Neuronal stem cell (in vitro differentiated cells): ENCODE results near the gene IFNLR1.

Experiments used
- DNase-seq: peaks from one replicate; pipeline ENCODE4 v3.0.0-alpha.2; 2013; ENCODE audit warnings: low spot score
- H2AFZ ChIP-seq: one replicate; pipeline ENCODE4 v1.6.1; 2013; ENCODE audit warnings: mild to moderate bottlenecking, low read length, inconsistent platforms
- H2AK5ac ChIP-seq: 2 replicates; pipeline ENCODE4 v1.6.1; 2013; ENCODE audit warnings: low read depth, mild to moderate bottlenecking, inconsistent platforms, low read length, moderate library complexity, mixed read lengths
- H2BK120ac ChIP-seq: 2 replicates; pipeline ENCODE4 v1.6.1; 2013; ENCODE audit warnings: low read depth, mild to moderate bottlenecking, inconsistent platforms, low read length, moderate library complexity, mixed read lengths
- H2BK12ac ChIP-seq: one replicate; pipeline ENCODE4 v1.6.1; 2013; ENCODE audit warnings: low read length, inconsistent platforms
- H2BK15ac ChIP-seq: 2 replicates; pipeline ENCODE4 v1.6.1; 2013; ENCODE audit warnings: mild to moderate bottlenecking, low read length, inconsistent platforms, mixed read lengths
- H2BK5ac ChIP-seq: one replicate; pipeline ENCODE4 v1.6.1; 2013; ENCODE audit warnings: inconsistent platforms, mild to moderate bottlenecking, low read length, moderate library complexity
- H3K14ac ChIP-seq: one replicate; pipeline ENCODE4 v1.6.1; 2013; ENCODE audit warnings: low read length, inconsistent platforms
- H3K18ac ChIP-seq: 2 replicates; pipeline ENCODE4 v1.6.1; 2013; ENCODE audit warnings: low read length, inconsistent platforms
- H3K23ac ChIP-seq: 2 replicates; pipeline ENCODE4 v1.6.1; 2013; ENCODE audit warnings: low read depth, mild to moderate bottlenecking, mixed read lengths, low read length, inconsistent platforms; ENCODE audit not compliant: poor library complexity
- H3K27ac ChIP-seq: replicated peaks from 3 replicates; pipeline ENCODE4 v1.5.1; 2013; ENCODE audit warnings: low read length, inconsistent platforms
- H3K27me3 ChIP-seq, 3 experiments: 2 replicates each; pipeline ENCODE4 v1.6.1; 2013; ENCODE audit warnings: low read length in 3 of 3, mild to moderate bottlenecking in 2 of 3, inconsistent platforms in 1 of 3, low read depth in 1 of 3, mixed read lengths in 1 of 3, moderate library complexity in 1 of 3; ENCODE audit not compliant: control insufficient read depth in 3 of 3, insufficient read depth in 3 of 3
- H3K36me3 ChIP-seq, 2 donors: replicated peaks in 1 of 2; 2 replicates each; pipeline ENCODE4 v1.6.1; 2013; ENCODE audit warnings: low read length in 2 of 2; ENCODE audit not compliant: control insufficient read depth in 2 of 2, insufficient read depth in 2 of 2
- H3K4ac ChIP-seq: 2 replicates; pipeline ENCODE4 v1.6.1; 2013; ENCODE audit warnings: inconsistent platforms, mild to moderate bottlenecking, low read length, moderate library complexity
- H3K4me1 ChIP-seq, 2 donors: 1 replicate in 1 of 2; 2 replicates in 1 of 2; pipeline ENCODE4 v1.6.1; 2013; ENCODE audit warnings: low read length in 2 of 2, low read depth in 1 of 2; ENCODE audit not compliant: control insufficient read depth in 2 of 2, insufficient read depth in 1 of 2
- H3K4me2 ChIP-seq: one replicate; pipeline ENCODE4 v1.6.1; 2013; ENCODE audit warnings: mild to moderate bottlenecking, low read length, inconsistent platforms; ENCODE audit not compliant: insufficient read depth, poor library complexity, severe bottlenecking
- H3K4me3 ChIP-seq, 2 donors: 2 replicates each; pipeline ENCODE4 v1.5.1; 2013; ENCODE audit warnings: low read length in 2 of 2, mild to moderate bottlenecking in 2 of 2, inconsistent platforms in 1 of 2, moderate library complexity in 1 of 2
- H3K79me1 ChIP-seq: one replicate; pipeline ENCODE4 v1.6.1; 2013; ENCODE audit warnings: low read depth, mild to moderate bottlenecking, inconsistent platforms, low read length, moderate library complexity
- H3K9ac ChIP-seq: one replicate; pipeline ENCODE4 v1.6.1; 2013; ENCODE audit warnings: mild to moderate bottlenecking, low read depth, low read length, inconsistent platforms; ENCODE audit not compliant: poor library complexity
- H3K9me3 ChIP-seq, 2 donors: replicated peaks in 1 of 2; 2 replicates each; pipeline versions ENCODE3 to v1.6.1; 2013; ENCODE audit warnings: low read length in 2 of 2, mild to moderate bottlenecking in 2 of 2, inconsistent platforms in 1 of 2, low read depth in 1 of 2, mixed read lengths in 1 of 2, moderate library complexity in 1 of 2; ENCODE audit not compliant: control insufficient read depth in 2 of 2, insufficient read depth in 1 of 2
- H4K8ac ChIP-seq: one replicate; pipeline ENCODE4 v1.6.1; 2013; ENCODE audit warnings: low read depth, mild to moderate bottlenecking, inconsistent platforms, low read length, moderate library complexity
- H4K91ac ChIP-seq: one replicate; pipeline ENCODE4 v1.6.1; 2013; ENCODE audit warnings: low read length, low read depth, mild to moderate bottlenecking, inconsistent platforms; ENCODE audit not compliant: poor library complexity
- WGBS, 2 donors: extraction: QIAGEN DNeasy Blood & Tissue Kit; methylation state at CpG; one replicate each; pipeline ENCODE4 v1.1.7; 2013; ENCODE audit warnings: missing lambda C conversion rate in 2 of 2, mixed read lengths in 1 of 2; ENCODE audit not compliant: insufficient read length in 2 of 2, insufficient replicate concordance in 1 of 2; ENCODE audit errors: extremely low coverage in 2 of 2; 5-methylcytosine and 5-hydroxymethylcytosine counted together

Gene IFNLR1

GRCh38 chr1:24168245-24168644, 18.8 kb downstream of the IFNLR1 start:
- H2BK15ac ChIP-seq: no peak overlapping the region
- H2BK12ac ChIP-seq: no peak overlapping the region
- no peak overlapping the region for H3K18ac ChIP-seq
- H3K79me1 ChIP-seq: no peaks in the 10 kb centered on the region
- H3K14ac ChIP-seq: no peak overlapping the region
- no peak overlapping the region for H3K4me2 ChIP-seq
- H3K36me3 ChIP-seq: no peaks in the 10 kb centered on the region
- H4K91ac ChIP-seq: no peak overlapping the region
- no peak overlapping the region for H3K4ac ChIP-seq
- no peak overlapping the region for H3K9ac ChIP-seq
- no peak overlapping the region for H2AK5ac ChIP-seq
- no peak for DNase-seq
- no peak overlapping the region for H2AFZ ChIP-seq
- H2BK120ac ChIP-seq: no peak overlapping the region
- H3K4me3 ChIP-seq: no peak overlapping the region
- H3K27ac ChIP-seq: no peak overlapping the region
- no peaks in the 10 kb centered on the region for H3K27me3 ChIP-seq
- H3K23ac ChIP-seq: no peak overlapping the region
- no peak overlapping the region for H2BK5ac ChIP-seq
- no peaks in the 10 kb centered on the region for H3K4me1 ChIP-seq
- 100% methylated on average over 1 of the region's 7 CpGs; no CpG with 5 or more reads in 1 of the 2 donors for WGBS, 2 donors
- no peak overlapping the region for H4K8ac ChIP-seq
- peaks cover 0 to 3% of the 10 kb centered on the region in 2 donors for H3K9me3 ChIP-seq

DNA sequence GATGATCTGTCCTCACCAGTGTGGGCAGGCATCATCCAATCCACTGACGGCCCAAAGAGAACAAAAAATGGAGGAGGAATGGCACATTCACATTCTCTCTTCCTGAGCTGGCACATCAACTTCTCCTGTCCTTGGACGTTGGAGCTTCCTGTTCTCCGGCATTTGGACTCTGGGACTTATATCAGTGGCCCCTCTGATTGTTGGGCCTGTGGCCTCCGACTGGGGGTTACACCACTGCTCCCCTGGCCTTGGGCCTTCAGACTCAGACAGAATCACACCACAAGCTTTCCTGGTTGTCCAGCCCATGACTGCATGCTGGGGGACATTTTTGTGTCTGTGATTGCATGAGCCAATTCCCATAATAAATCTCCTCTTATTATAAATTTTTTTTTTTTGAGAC, 20.1 kb downstream of the IFNLR1 start:
- Histone ChIP-seq H2BK15ac (no peak overlapping the region), H3K23ac (no peak overlapping the region), H2BK120ac (no peak overlapping the region), H3K4ac (no peak overlapping the region), H2BK5ac (no peak overlapping the region), H3K4me2 (no peak overlapping the region), H2AFZ (no peak overlapping the region), H3K4me3 (no peak overlapping the region), H4K91ac (no peak overlapping the region), H3K4me1 (no peaks in the 10 kb centered on the region), H4K8ac (no peak overlapping the region), H3K18ac (no peak overlapping the region), H3K27me3 (no peaks in the 10 kb centered on the region), H3K27ac (no peak overlapping the region), H3K14ac (no peak overlapping the region), H3K36me3 (no peaks in the 10 kb centered on the region), H3K9ac (no peak overlapping the region), H2AK5ac (no peak overlapping the region), H3K79me1 (no peaks in the 10 kb centered on the region), H2BK12ac (no peak overlapping the region), H3K9me3 (peaks cover 0 to 2% of the 10 kb centered on the region in 2 donors)
- WGBS, 2 donors: no CpG with 5 or more reads among the region's 4 CpGs
- DNase-seq: no peak

DNA sequence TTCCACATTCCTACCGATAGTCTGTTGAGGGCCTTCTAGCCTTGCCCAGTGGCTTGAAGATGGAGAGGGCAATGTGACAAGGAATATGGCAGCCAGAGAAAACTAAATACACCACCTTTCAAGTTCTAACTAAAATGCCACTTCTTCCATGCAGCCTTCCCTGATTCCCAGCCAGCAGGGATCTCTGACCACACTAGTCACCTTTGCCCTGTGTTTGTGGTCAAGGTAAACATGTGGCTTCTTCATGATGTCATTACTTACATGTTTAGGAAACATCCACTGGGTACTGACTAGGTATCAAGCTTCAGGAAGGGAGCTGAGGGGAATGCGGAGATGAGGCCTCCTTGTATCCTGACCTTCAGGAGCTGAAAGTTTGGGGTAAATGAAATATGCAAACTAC, 21.6 kb downstream of the IFNLR1 start:
- Histone ChIP-seq H3K4me1 (no peaks in the 10 kb centered on the region), H3K18ac (no peak overlapping the region), H3K27me3 (peaks cover 0 to 7% (median 0%) of the 10 kb centered on the region in 3 experiments), H2BK15ac (no peak overlapping the region), H3K79me1 (no peaks in the 10 kb centered on the region), H2BK5ac (no peak overlapping the region), H2BK120ac (no peak overlapping the region), H3K14ac (no peak overlapping the region), H2AK5ac (no peak overlapping the region), H3K36me3 (no peaks in the 10 kb centered on the region), H2BK12ac (no peak overlapping the region), H3K9ac (no peak overlapping the region), H3K4ac (no peak overlapping the region), H3K4me3 (no peak overlapping the region), H3K23ac (no peak overlapping the region), H4K91ac (no peak overlapping the region), H4K8ac (no peak overlapping the region), H2AFZ (no peak overlapping the region), H3K27ac (no peak overlapping the region), H3K4me2 (no peak overlapping the region), H3K9me3 (peaks cover 0 to 2% of the 10 kb centered on the region in 2 donors)
- no peak for DNase-seq
- WGBS, 2 donors: no CpG with 5 or more reads among the region's 2 CpGs

DNA sequence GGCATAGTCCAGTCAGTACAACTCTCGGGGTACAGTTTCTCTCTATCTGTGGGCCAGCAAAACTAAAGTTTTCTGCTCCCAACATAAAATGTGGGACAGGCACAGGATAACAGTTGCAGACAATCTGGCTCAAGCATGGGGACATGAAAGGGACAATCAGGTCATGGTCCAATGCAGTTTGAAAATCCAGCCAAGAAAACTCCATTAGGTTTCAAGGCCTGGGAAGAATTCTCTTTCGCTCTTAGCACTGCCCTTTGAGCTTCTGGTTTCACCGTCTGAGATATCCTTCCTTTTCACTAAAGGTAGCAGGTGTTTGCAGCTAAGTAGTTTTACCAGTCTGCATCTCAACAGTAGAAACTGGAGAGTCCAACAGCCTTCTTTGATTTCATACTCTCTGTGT, 23.1 kb downstream of the IFNLR1 start:
- Histone ChIP-seq H3K18ac (no peak overlapping the region), H4K91ac (no peak overlapping the region), H3K14ac (no peak overlapping the region), H3K23ac (no peak overlapping the region), H3K4me3 (no peak overlapping the region), H3K9ac (no peak overlapping the region), H3K36me3 (no peaks in the 10 kb centered on the region), H4K8ac (no peak overlapping the region), H2BK15ac (no peak overlapping the region), H2BK12ac (no peak overlapping the region), H3K27me3 (peaks cover 0 to 12% (median 0%) of the 10 kb centered on the region in 3 experiments), H3K4ac (no peak overlapping the region), H2AK5ac (no peak overlapping the region), H2AFZ (no peak overlapping the region), H3K4me1 (no peaks in the 10 kb centered on the region), H2BK5ac (no peak overlapping the region), H2BK120ac (no peak overlapping the region), H3K9me3 (peaks cover 0 to 2% of the 10 kb centered on the region in 2 donors), H3K79me1 (no peaks in the 10 kb centered on the region), H3K4me2 (no peak overlapping the region), H3K27ac (no peak overlapping the region)
- WGBS, 2 donors: no CpG with 5 or more reads among the region's 3 CpGs
- DNase-seq: no peak
